HepG2 (cell line): ENCODE measurements around the gene YPEL3. TPM values are rescaled to one million over a fixed set of nuclear protein-coding genes. Genes with fewer than 3 reads are reported as not detected.

Source experiments
- ARID5B ChIP-seq: IDR thresholded peaks from 2 replicates; pipeline ENCODE4 v1.4.0; 2020; ENCODE audit warnings: mild to moderate bottlenecking, missing genetic modification reagents
- DMTF1 ChIP-seq: sonication (generic); formaldehyde crosslinking; IDR thresholded peaks from 2 replicates; pipeline ENCODE4 v1.4.0; 2020; ENCODE audit warnings: mild to moderate bottlenecking, missing genetic modification reagents
- E2F2 ChIP-seq: sonication (generic); formaldehyde crosslinking; IDR thresholded peaks from 2 replicates; pipeline ENCODE4 v1.4.0; 2020; ENCODE audit warnings: missing genetic modification reagents, borderline replicate concordance
- HIVEP1 ChIP-seq: sonication (generic); formaldehyde crosslinking; IDR thresholded peaks from 2 replicates; pipeline ENCODE4 v1.4.0; 2020; ENCODE audit warnings: mild to moderate bottlenecking, missing genetic modification reagents
- KAT7 ChIP-seq: IDR thresholded peaks from 2 replicates; pipeline ENCODE4 v1.6.1; 2018; ENCODE audit warnings: borderline replicate concordance, missing compliant biosample characterization
- KDM5B ChIP-seq: sonication (generic); formaldehyde crosslinking; IDR thresholded peaks from 2 replicates; pipeline ENCODE4 v1.4.0; 2020; ENCODE audit warnings: missing genetic modification reagents, mild to moderate bottlenecking, borderline replicate concordance
- RFX5 ChIP-seq: IDR thresholded peaks from 2 replicates; pipeline ENCODE4 v1.6.1; 2011; ENCODE audit warnings: low read depth, low read length, improper control_type of control experiment
- SALL1 ChIP-seq: sonication (generic); formaldehyde crosslinking; IDR thresholded peaks from 2 replicates; pipeline ENCODE4 v1.8.0; 2022; ENCODE audit warnings: mild to moderate bottlenecking, missing genetic modification reagents
- ZBTB14 ChIP-seq: sonication (generic); formaldehyde crosslinking; IDR thresholded peaks from 2 replicates; pipeline ENCODE4 v1.4.0; 2020; ENCODE audit warnings: missing genetic modification reagents
- ZKSCAN8 ChIP-seq: IDR thresholded peaks from 2 replicates; pipeline ENCODE4 v1.6.1; 2016; ENCODE audit warnings: borderline replicate concordance, missing genetic modification reagents, missing compliant biosample characterization
- ZNF124 ChIP-seq: sonication (generic); formaldehyde crosslinking; IDR thresholded peaks from 2 replicates; pipeline ENCODE4 v1.4.0; 2020; ENCODE audit warnings: missing genetic modification reagents
- ZNF274 ChIP-seq: sonication (generic); formaldehyde crosslinking; IDR thresholded peaks from 2 replicates; pipeline ENCODE4 v1.5.1; 2020; ENCODE audit warnings: mild to moderate bottlenecking, missing genetic modification reagents
- ZNF281 ChIP-seq: sonication (generic); formaldehyde crosslinking; IDR thresholded peaks from 2 replicates; pipeline ENCODE4 v1.4.0; 2020; ENCODE audit warnings: missing genetic modification reagents, borderline replicate concordance
- ZNF441 ChIP-seq: sonication (generic); formaldehyde crosslinking; IDR thresholded peaks from 2 replicates; pipeline ENCODE4 v1.7.0; 2021; ENCODE audit warnings: missing genetic modification reagents, borderline replicate concordance
- ZNF468 ChIP-seq: sonication (generic); formaldehyde crosslinking; IDR thresholded peaks from 2 replicates; pipeline ENCODE4 v1.8.0; 2022; ENCODE audit warnings: mild to moderate bottlenecking, moderate library complexity, missing genetic modification reagents
- ZNF569 ChIP-seq: sonication (generic); formaldehyde crosslinking; IDR thresholded peaks from 2 replicates; pipeline ENCODE4 v1.5.0; 2020; ENCODE audit warnings: mild to moderate bottlenecking, missing genetic modification reagents, moderate library complexity, borderline replicate concordance
- polyA plus RNA-seq, 8 experiments: library from polyadenylated mRNA; depleted of rRNA in 3 of 8; stranded (reverse) in 7 of 8; unstranded in 1 of 8; fragments of >200 nt; fragmentation: Illumina TruSeq in 4 of 8; extraction: Trizol in 4 of 8; gene quantifications; 2 replicates each; pipeline versions ENCODE4 v1.2.1 to v1.2.3, GENCODE V29; 2011 to 2016; ENCODE audit warnings: low read depth in 4 of 8, missing spikeins in 1 of 8, mixed read lengths in 1 of 8; ENCODE audit not compliant: insufficient read depth in 1 of 8
- total RNA-seq, 5 experiments: library from RNA; depleted of rRNA; stranded (reverse); fragments of >200 nt; fragmentation: Illumina TruSeq; extraction: Trizol; gene quantifications; 2 replicates each; pipeline ENCODE4 v1.2.3, GENCODE V29; 2016; ENCODE audit warnings: low read depth in 1 of 5
- TF ChIP-seq, protein P1 (sequence below): IDR thresholded peaks from 2 replicates; pipeline ENCODE4 v1.6.1; 2016; ENCODE audit warnings: missing genetic modification reagents, missing compliant biosample characterization

Gene YPEL3
- total and polyA plus RNA-seq, 2 of the 13 experiments (the other 11 are each of a cell fraction or from before 2014, with no cell fraction given), result 5.4 to 47.0 TPM

GRCh38 chr16:30063278-30063892 is 32.6 kb downstream of the YPEL3 start (continued):
- TF ChIP-seq ZNF569 (CRISPR knock-in tag), result no peak; the same call in 1 of the 2 replicates
- no peak for TF ChIP-seq ARID5B (CRISPR knock-in tag)
- no peak for TF ChIP-seq ZNF274 (CRISPR knock-in tag)
- 0 out of 2 replicates have a peak, but pooled peaks have one; percentile 8 for TF ChIP-seq E2F2 (CRISPR knock-in tag)
- no peak; the same call in 1 of the 2 replicates for TF ChIP-seq ZNF124 (CRISPR knock-in tag)
- TF ChIP-seq DMTF1 (CRISPR knock-in tag), result no peak
- TF ChIP-seq KDM5B (CRISPR knock-in tag), result no peak
- TF ChIP-seq ZNF441 (CRISPR knock-in tag), result no peak
- no peak for TF ChIP-seq SALL1
- no peak for TF ChIP-seq ZNF468 (CRISPR knock-in tag)
- TF ChIP-seq ZNF281 (CRISPR knock-in tag), result no peak
- no peak for TF ChIP-seq ZBTB14 (CRISPR knock-in tag)
- TF ChIP-seq HIVEP1, result no peak
- no peak for TF ChIP-seq KAT7 (CRISPR knock-in tag)
- TF ChIP-seq RFX5, result no peak
- TF ChIP-seq ZKSCAN8 (CRISPR knock-in tag), result no peak
- TF ChIP-seq, protein P1, sequence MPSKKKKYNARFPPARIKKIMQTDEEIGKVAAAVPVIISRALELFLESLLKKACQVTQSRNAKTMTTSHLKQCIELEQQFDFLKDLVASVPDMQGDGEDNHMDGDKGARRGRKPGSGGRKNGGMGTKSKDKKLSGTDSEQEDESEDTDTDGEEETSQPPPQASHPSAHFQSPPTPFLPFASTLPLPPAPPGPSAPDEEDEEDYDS (CRISPR knock-in tag), result no peak
